ENCODE results near the gene CNEP1R1.

DNA sequence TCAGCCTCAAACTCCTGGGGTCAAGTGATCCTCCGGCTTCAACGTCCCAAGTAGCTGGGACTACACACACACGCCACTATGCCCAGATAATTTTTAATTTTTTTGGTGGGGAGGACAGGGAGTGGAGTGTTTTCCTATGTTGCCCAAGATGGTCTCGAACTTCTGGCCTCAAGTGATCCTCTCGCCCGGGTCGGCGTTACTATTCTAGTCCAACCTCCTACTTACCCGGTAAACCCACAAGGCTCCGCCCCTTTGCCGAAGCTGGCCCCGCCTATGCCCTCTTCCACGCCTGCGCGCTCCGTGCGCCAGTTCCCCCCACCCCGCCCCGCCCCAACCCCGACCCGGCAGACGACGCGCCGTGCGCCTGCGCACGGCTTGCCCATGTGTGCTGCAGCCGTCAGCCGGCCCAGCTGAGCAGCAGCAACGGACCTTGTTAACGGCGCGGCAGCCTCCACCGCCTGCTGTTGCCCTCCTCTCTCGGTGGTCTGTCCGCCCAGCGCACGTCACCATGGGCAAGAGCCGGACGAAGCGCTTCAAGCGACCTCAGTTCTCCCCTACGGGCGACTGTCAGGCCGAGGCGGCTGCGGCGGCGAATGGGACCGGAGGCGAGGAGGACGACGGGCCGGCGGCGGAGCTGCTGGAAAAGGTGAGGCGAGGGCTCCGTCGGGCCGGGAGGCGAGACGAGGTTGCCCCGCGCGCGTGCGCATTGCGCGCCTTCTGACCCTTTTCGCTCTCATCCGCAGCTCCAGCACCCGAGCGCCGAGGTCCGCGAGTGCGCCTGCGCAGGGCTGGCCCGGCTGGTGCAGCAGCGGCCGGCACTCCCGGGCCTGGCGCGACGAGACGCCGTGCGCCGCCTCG is 40.8 kb downstream of the CNEP1R1 start, which contains the start of gene HEATR3:
- TF ChIP-seq SUZ12 (IDR thresholded peaks at IDR 0.05): no peak
- TF ChIP-seq BHLHE40 (IDR thresholded peaks at IDR 0.05; ENCODE audit: borderline replicate concordance): no peak

Measured in HEK293T (cell line).